Uterus (tissue), 4 donors: ENCODE measurements around the gene AP2M1. TPM values are rescaled to one million over a fixed set of nuclear protein-coding genes. Genes with fewer than 3 reads are reported as not detected.
A peak's percentile ranks its signal among the peaks of the same experiment; 100 is the strongest.

ENCODE experiments used
- DNase-seq, 2 donors: peaks; one replicate each; pipeline ENCODE4 v3.0.0-alpha.2; 2019 to 2020
- H3K27ac ChIP-seq, 2 donors: fragments of 200-600 bp; sonication (generic); 1 replicate in 1 of 2; 2 replicates in 1 of 2; pipeline ENCODE4 v1.5.1; 2016 to 2018
- H3K27me3 ChIP-seq, 2 donors: fragments of 200-600 bp; sonication (generic); one replicate each; pipeline ENCODE4 v1.5.1; 2018 to 2019; ENCODE audit warnings: control low read depth in 1 of 2
- H3K36me3 ChIP-seq, 2 donors: fragments of 200-600 bp; sonication (generic); one replicate each; pipeline ENCODE4 v1.5.1; 2019; ENCODE audit warnings: control low read depth in 1 of 2
- H3K4me1 ChIP-seq, 2 donors: fragments of 200-600 bp; sonication (generic); one replicate each; pipeline ENCODE4 v1.5.1; 2018 to 2019; ENCODE audit warnings: control low read depth in 1 of 2
- H3K4me3 ChIP-seq, 2 donors: fragments of 200-600 bp; sonication (generic); 1 replicate in 1 of 2; 2 replicates in 1 of 2; pipeline ENCODE4 v1.5.1; 2018 to 2019; ENCODE audit warnings: mild to moderate bottlenecking in 1 of 2
- H3K9me3 ChIP-seq, 2 donors: fragments of 200-600 bp; sonication (generic); one replicate each; pipeline ENCODE4 v1.5.1; 2019; ENCODE audit warnings: control low read depth in 1 of 2
- POLR2A ChIP-seq, 2 donors: fragments of 450-650 bp; IDR thresholded peaks; one replicate each; pipeline ENCODE4 v1.6.1; 2016; ENCODE audit warnings: antibody characterized with exemption in 2 of 2, mild to moderate bottlenecking in 1 of 2, moderate library complexity in 1 of 2
- intact Hi-C: fragments of 100-400 bp; cut with DNase I; formaldehyde crosslinking; loops from one replicate; pipeline ENCODE4 v1.15.1; 2023; ENCODE audit warnings: low total_unique reads
- total RNA-seq, 4 donors: library from RNA; depleted of rRNA in 3 of 4; stranded (reverse); fragments of >200 nt in 3 of 4; gene quantifications; one replicate each; pipeline versions ENCODE4 v1.1.0 to v1.2.4, GENCODE V29; 2014 to 2023
- TF ChIP-seq, protein P1 (sequence below), 4 experiments: fragments of 200-600 bp in 2 of 4; fragments of 450-650 bp in 2 of 4; sonication (generic) in 2 of 4; IDR thresholded peaks; one replicate each; pipeline ENCODE4 v1.5.1; 2016 to 2019; ENCODE audit warnings: antibody characterized with exemption in 4 of 4, mild to moderate bottlenecking in 2 of 4, moderate library complexity in 1 of 4
- donor health status: DM: yes; HTN: yes; CAD: no.

The AP2M1 gene
- 100 to 1,000 TPM in 3 of 4 donors, 10 to 100 TPM in 1; 81.8 to 248 (median 172) TPM for total RNA-seq

DNA sequence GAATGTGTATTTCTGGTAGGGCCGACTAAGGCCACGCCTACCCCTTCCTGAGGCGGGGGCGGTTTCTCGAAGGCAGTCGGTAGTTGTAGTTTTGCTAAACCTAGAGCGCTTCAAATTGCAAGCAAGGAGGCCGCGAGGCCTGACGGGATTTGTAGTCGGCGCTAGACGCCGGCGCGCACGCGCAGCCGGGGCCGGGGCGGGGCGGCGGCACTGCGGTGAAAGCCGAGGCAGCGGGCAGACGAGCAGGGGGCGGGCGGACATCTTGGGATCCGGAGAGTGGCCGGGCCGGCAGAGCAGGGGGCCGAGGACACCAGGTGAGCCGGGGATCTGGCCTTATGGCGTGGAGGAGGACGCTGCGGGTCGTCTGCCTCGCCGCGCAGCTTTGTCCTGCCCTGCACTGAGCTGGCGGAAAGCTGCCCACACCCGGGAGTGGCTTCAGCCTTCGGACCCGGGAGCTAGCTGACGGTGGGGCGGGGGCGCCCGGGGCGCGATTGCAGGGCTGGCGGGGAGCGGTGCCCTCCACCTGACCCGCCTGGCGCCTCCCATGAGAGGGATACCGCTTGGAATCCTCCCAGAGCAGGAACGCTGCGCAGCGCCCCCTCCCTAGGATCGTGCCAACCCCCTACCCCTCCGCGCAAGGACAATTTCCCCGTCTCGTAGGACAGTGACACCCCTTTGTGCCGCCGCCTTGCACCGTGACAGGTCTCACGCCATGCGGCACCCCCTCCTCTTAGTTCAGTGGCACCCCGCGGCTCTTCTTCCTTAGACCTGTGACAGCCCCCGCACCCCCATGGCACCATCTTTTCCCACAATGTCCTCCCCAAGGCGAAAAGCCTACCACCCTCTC, at the start of gene AP2M1:
AP2M1 (plus strand) TSS at position 210 of the 847 bp plus-strand sequence. CDS start 2,139 bp downstream, outside the sequence.
- intact Hi-C loops = no loop called here
- peak within 1 kb of the TSS; percentile 96 to 99 for H3K4me3 ChIP-seq
- no peaks in the 10 kb centered on the region for H3K9me3 ChIP-seq
- H3K4me1 ChIP-seq = peaks cover 5 to 16% of the 10 kb centered on the region in 2 donors
- H3K36me3 ChIP-seq = no peaks in the 10 kb centered on the region
- H3K27ac ChIP-seq = peak within 1 kb of the TSS; percentile 93 to 96
- no peaks in the 10 kb centered on the region for H3K27me3 ChIP-seq
- TF ChIP-seq POLR2A (IDR thresholded peaks at IDR 0.05) = peak; percentile 85 to 90
- TF ChIP-seq, protein P1, sequence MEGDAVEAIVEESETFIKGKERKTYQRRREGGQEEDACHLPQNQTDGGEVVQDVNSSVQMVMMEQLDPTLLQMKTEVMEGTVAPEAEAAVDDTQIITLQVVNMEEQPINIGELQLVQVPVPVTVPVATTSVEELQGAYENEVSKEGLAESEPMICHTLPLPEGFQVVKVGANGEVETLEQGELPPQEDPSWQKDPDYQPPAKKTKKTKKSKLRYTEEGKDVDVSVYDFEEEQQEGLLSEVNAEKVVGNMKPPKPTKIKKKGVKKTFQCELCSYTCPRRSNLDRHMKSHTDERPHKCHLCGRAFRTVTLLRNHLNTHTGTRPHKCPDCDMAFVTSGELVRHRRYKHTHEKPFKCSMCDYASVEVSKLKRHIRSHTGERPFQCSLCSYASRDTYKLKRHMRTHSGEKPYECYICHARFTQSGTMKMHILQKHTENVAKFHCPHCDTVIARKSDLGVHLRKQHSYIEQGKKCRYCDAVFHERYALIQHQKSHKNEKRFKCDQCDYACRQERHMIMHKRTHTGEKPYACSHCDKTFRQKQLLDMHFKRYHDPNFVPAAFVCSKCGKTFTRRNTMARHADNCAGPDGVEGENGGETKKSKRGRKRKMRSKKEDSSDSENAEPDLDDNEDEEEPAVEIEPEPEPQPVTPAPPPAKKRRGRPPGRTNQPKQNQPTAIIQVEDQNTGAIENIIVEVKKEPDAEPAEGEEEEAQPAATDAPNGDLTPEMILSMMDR (IDR thresholded peaks at IDR 0.05) = no peak
- peak; percentile 99 for DNase-seq

DNA sequence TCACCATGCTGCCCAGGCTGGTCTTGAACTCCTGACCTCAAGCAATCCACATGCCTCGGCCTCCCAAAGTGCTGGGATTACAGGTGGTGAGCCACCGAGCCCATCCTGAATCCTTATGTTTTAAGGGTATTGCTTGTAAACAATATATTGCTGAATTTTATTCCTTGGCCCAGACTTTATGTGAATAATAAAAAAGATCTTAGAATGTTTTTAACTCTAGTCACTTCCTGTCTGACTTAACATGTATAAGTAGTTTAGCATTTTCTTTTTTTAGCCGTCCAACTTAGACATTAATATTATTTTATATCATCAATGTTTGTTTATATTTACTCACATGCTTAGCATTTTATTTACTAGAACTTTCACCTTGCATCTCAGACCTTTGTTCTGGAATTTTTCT, 48.6 kb upstream of the AP2M1 start:
- no peak overlapping the region for H3K27ac ChIP-seq
- H3K4me3 ChIP-seq = no peak overlapping the region
- H3K9me3 ChIP-seq = no peaks in the 10 kb centered on the region
- no peak for DNase-seq
- H3K36me3 ChIP-seq = no peaks in the 10 kb centered on the region
- intact Hi-C loops = no loop called here
- H3K27me3 ChIP-seq = no peaks in the 10 kb centered on the region
- no peaks in the 10 kb centered on the region for H3K4me1 ChIP-seq
- TF ChIP-seq, protein P1 (IDR thresholded peaks at IDR 0.05) = no peak
- no peak for TF ChIP-seq POLR2A (IDR thresholded peaks at IDR 0.05)

DNA sequence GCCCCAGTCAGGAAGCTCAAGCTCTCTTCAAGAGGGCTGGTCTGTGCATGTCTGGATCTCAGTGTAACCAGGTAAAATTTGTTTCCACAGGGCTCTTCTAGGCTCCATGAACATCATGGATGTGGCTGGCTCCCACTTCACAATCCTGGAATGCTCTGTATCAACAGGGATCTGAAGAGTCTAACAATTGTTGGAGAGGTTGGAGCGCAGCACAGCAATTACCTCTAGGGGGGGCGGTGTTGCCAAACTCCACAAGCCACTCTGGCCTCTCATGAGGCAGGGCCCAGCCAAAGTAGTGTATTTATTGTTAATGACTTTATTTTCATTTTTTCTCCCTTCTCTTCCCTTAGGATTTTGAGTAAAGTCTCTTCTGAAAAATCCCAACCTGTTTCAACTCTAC, 45.6 kb upstream of the AP2M1 start:
- H3K27me3 ChIP-seq = no peaks in the 10 kb centered on the region
- TF ChIP-seq, protein P1 (IDR thresholded peaks at IDR 0.05) = no peak
- TF ChIP-seq POLR2A (IDR thresholded peaks at IDR 0.05) = no peak
- no peaks in the 10 kb centered on the region for H3K4me1 ChIP-seq
- H3K27ac ChIP-seq = no peak overlapping the region
- intact Hi-C loops = no loop called here
- H3K36me3 ChIP-seq = no peaks in the 10 kb centered on the region
- no peak overlapping the region for H3K4me3 ChIP-seq
- H3K9me3 ChIP-seq = no peaks in the 10 kb centered on the region
- DNase-seq = no peak

DNA sequence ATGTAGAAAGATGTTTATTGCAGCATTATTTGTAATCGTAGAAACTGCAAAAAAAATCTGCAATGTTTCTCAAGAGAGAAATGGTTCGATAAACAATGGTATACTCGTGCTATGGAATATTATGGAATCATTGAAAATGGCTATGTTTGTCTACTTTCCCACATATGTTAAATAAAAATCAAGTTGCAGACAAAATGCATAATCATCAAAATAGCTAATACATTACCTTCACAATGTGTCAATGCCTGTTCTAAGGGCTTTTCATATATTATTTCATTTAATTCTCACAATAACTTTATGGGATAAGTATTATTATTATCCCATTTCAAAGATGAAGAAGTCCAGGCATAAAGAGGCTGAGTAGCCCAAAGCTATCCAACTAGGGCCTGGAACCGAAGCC, 41.7 kb upstream of the AP2M1 start:
- intact Hi-C loops = loop anchor here (5.0 kb wide), 1 partner anchor 114 kb away; the partner anchor contains the start of genes ALG3 and EEF1AKMT4
- no peaks in the 10 kb centered on the region for H3K27me3 ChIP-seq
- TF ChIP-seq POLR2A (IDR thresholded peaks at IDR 0.05) = no peak
- TF ChIP-seq, protein P1 (IDR thresholded peaks at IDR 0.05) = no peak

More for the DNA sequence above, 41.7 kb upstream of the AP2M1 start:
- H3K27ac ChIP-seq = no peak overlapping the region
- H3K9me3 ChIP-seq = no peaks in the 10 kb centered on the region
- H3K4me1 ChIP-seq = no peaks in the 10 kb centered on the region
- H3K4me3 ChIP-seq = no peak overlapping the region
- DNase-seq = no peak
- H3K36me3 ChIP-seq = no peaks in the 10 kb centered on the region
